Measurements from ENCODE around the gene PCDHAC1.

Gene PCDHAC1

DNA sequence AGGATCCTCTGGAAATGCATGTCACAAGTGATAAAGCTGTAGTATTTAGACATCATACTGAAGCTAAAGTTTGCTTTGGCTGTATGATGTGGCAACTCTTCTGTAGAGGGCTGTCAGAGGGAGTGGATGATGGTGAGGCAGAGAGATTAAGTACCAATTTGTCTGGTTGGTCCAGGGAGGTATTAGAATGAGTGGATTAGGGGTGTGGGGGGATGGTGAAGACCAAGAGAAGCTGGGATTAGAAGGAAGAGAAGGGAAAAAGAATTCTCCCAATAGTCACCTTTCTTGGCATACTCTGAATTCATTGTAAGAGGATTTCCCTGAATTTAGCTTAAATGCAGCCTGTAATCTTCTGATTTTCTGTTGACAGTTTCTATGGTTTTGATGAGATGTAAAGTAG, 43.8 kb downstream of the PCDHAC1 start:
- no peak for DNase-seq

- no peak for DNase-seq
These were observed 47.5 kb downstream of the PCDHAC1 start for GRCh38 chr5:140973550-140973949.

DNA sequence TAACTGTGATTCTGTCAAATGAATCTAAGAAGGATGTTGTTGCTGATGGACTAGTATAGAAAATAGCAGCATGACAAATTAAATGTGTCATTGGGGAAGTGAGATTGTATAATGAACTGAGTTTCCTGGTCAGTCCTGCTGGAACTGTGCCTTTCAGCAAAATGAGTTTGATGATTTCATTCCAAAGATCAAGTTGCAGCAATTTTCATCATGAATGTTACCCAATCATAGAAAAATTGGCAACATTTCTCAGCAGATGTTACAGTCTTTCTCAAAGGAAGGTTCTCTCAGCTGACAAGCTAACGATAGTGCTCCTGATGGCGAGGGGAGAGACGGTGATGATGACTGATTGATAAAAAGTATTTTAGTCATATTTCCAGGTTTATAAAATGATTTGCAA, 50.9 kb downstream of the PCDHAC1 start:
- no peak for DNase-seq

- no peak for DNase-seq
These were observed 52.2 kb downstream of the PCDHAC1 start for GRCh38 chr5:140978260-140978659.

- no peak for DNase-seq
These were observed 52.9 kb downstream of the PCDHAC1 start for GRCh38 chr5:140978983-140979382.

Measured in activated CD4-positive, CD25-positive, alpha-beta regulatory T cell treated with anti-CD3 and anti-CD28 coated beads, Interleukin-2, amount 50 U/mL, for 72 hours (primary cell).